Neural cell (in vitro differentiated cells): ENCODE data around the gene IL4I1. TPM values are rescaled to one million over a fixed set of nuclear protein-coding genes. Genes with fewer than 3 reads are reported as not detected.

Source experiments
- H2AFZ ChIP-seq: fragments of 200-600, 300-800 bp; sonication (generic), shearing (Covaris generic); 2 replicates; pipeline ENCODE4 v1.6.0; 2014; ENCODE audit warnings: low read depth, mild to moderate bottlenecking, antibody characterized with exemption, low read length, moderate library complexity
- H3F3A ChIP-seq: fragments of 200-600 bp; shearing (Covaris generic); 2 replicates; pipeline ENCODE4 v1.6.1; 2016; ENCODE audit warnings: mild to moderate bottlenecking, moderate library complexity, mixed read lengths, antibody characterized with exemption, low read length; ENCODE audit not compliant: insufficient read depth, poor library complexity, severe bottlenecking
- H3K27ac ChIP-seq: fragments of 200-600, 300-800 bp; sonication (generic), shearing (Covaris generic); 2 replicates; pipeline ENCODE4 v1.5.1; 2014; ENCODE audit warnings: mild to moderate bottlenecking, low read length, moderate library complexity
- H3K27me3 ChIP-seq: fragments of 300-800, 200-600 bp; sonication (generic), shearing (Covaris generic); 2 replicates; pipeline ENCODE4 v1.6.0; 2014; ENCODE audit warnings: mild to moderate bottlenecking, low read depth, low read length, moderate library complexity; ENCODE audit not compliant: insufficient read depth
- H3K36me3 ChIP-seq: fragments of 300-800, 200-600 bp; sonication (generic), shearing (Covaris generic); 2 replicates; pipeline ENCODE4 v1.5.1; 2014; ENCODE audit warnings: mild to moderate bottlenecking, antibody characterized with exemption, low read length, moderate library complexity; ENCODE audit not compliant: insufficient read depth
- H3K4me2 ChIP-seq: fragments of 300-800, 200-600 bp; sonication (generic), shearing (Covaris generic); 2 replicates; pipeline ENCODE4 v1.6.0; 2014; ENCODE audit warnings: mild to moderate bottlenecking, low read length
- H3K4me3 ChIP-seq: fragments of 300-800, 200-600 bp; sonication (generic), shearing (Covaris generic); 2 replicates; pipeline ENCODE4 v1.5.1; 2014; ENCODE audit warnings: mild to moderate bottlenecking, low read length, moderate library complexity
- H3K79me2 ChIP-seq: fragments of 200-600 bp; shearing (Covaris generic); replicated peaks from 2 replicates; pipeline ENCODE4 v1.6.0; 2014; ENCODE audit warnings: mild to moderate bottlenecking, low read length, moderate library complexity; ENCODE audit not compliant: insufficient read depth
- H3K9ac ChIP-seq: fragments of 300-800, 200-600 bp; sonication (generic), shearing (Covaris generic); 2 replicates; pipeline ENCODE4 v1.6.1; 2016; ENCODE audit warnings: mild to moderate bottlenecking, low read length, mixed read lengths
- H3K9me2 ChIP-seq: fragments of 200-600 bp; shearing (Covaris generic); 2 replicates; pipeline ENCODE4 v1.6.1; 2016; ENCODE audit warnings: mild to moderate bottlenecking, low read length, mixed read lengths; ENCODE audit not compliant: insufficient read depth
- H3K9me3 ChIP-seq: fragments of 200-600, 300-800 bp; sonication (generic), shearing (Covaris generic); 2 replicates; pipeline ENCODE4 v1.6.1; 2016; ENCODE audit warnings: mild to moderate bottlenecking, mixed run types, low read length, moderate library complexity, mixed read lengths
- H4K20me1 ChIP-seq: fragments of 200-600 bp; shearing (Covaris generic); 2 replicates; pipeline ENCODE4 v1.6.1; 2016; ENCODE audit warnings: mild to moderate bottlenecking, mixed run types; ENCODE audit not compliant: insufficient read depth
- EP300 ChIP-seq: fragments of 450-650 bp; conservative IDR thresholded peaks from 2 replicates; pipeline ENCODE4 v1.6.1; 2014; ENCODE audit warnings: antibody characterized with exemption, mild to moderate bottlenecking, moderate library complexity; ENCODE audit not compliant: poor library complexity, severe bottlenecking
- EZH2 ChIP-seq: fragments of 200-600, 300-800 bp; shearing (Covaris generic), sonication (generic); IDR thresholded peaks from 2 replicates; pipeline ENCODE4 v1.6.1; 2014; ENCODE audit warnings: antibody characterized with exemption, low read length, borderline replicate concordance, mild to moderate bottlenecking; ENCODE audit not compliant: insufficient read depth, poor library complexity, severe bottlenecking
- MXI1 ChIP-seq: fragments of 450-650 bp; conservative IDR thresholded peaks from 2 replicates; pipeline ENCODE4 v1.6.1; 2014; ENCODE audit warnings: antibody characterized with exemption, mild to moderate bottlenecking; ENCODE audit not compliant: poor library complexity, severe bottlenecking
- RAD21 ChIP-seq: fragments of 450-650 bp; conservative IDR thresholded peaks from 2 replicates; pipeline ENCODE4 v1.6.1; 2014; ENCODE audit warnings: antibody characterized with exemption, mild to moderate bottlenecking, moderate library complexity
- REST ChIP-seq: IDR thresholded peaks from 2 replicates; pipeline ENCODE4 v1.6.1; 2012; ENCODE audit warnings: borderline replicate concordance
- SMC3 ChIP-seq: fragments of 450-650 bp; conservative IDR thresholded peaks from 2 replicates; pipeline ENCODE4 v1.6.1; 2014; ENCODE audit warnings: antibody characterized with exemption, mild to moderate bottlenecking, moderate library complexity; ENCODE audit not compliant: poor library complexity
- TAF1 ChIP-seq: IDR thresholded peaks from 2 replicates; pipeline ENCODE4 v1.6.1; 2012; ENCODE audit warnings: low read depth
- polyA plus RNA-seq: library from polyadenylated mRNA; depleted of rRNA; stranded (reverse); fragments of >200 nt; gene quantifications from 2 replicates; pipeline ENCODE4 v1.2.3, GENCODE V29; 2014
- TF ChIP-seq, protein P1 (sequence below): fragments of 450-650 bp; IDR thresholded peaks from 2 replicates; pipeline ENCODE4 v1.5.1; 2014; ENCODE audit warnings: antibody characterized with exemption, mild to moderate bottlenecking, moderate library complexity; ENCODE audit not compliant: poor library complexity, severe bottlenecking

Gene IL4I1
- polyA plus RNA-seq, 1 donor from 2014 or later: not detected

- Histone ChIP-seq H3K36me3 (no peaks in the 10 kb centered on the region), H3K4me3 (no peak overlapping the region), H3K9me2 (no peaks in the 10 kb centered on the region), H3K27ac (no peak overlapping the region), H2AFZ (no peak overlapping the region), H3K27me3 (no peaks in the 10 kb centered on the region), H3K9ac (no peak overlapping the region), H3F3A (no peaks in the 10 kb centered on the region), H3K9me3 (no peaks in the 10 kb centered on the region), H4K20me1 (no peaks in the 10 kb centered on the region), H3K79me2 (peaks cover 63% of the 10 kb centered on the region), H3K4me2 (no peak overlapping the region)
- TF ChIP-seq RAD21 (no peak), MXI1 (no peak), REST (no peak), SMC3 (no peak)
- TF ChIP-seq, protein P1, sequence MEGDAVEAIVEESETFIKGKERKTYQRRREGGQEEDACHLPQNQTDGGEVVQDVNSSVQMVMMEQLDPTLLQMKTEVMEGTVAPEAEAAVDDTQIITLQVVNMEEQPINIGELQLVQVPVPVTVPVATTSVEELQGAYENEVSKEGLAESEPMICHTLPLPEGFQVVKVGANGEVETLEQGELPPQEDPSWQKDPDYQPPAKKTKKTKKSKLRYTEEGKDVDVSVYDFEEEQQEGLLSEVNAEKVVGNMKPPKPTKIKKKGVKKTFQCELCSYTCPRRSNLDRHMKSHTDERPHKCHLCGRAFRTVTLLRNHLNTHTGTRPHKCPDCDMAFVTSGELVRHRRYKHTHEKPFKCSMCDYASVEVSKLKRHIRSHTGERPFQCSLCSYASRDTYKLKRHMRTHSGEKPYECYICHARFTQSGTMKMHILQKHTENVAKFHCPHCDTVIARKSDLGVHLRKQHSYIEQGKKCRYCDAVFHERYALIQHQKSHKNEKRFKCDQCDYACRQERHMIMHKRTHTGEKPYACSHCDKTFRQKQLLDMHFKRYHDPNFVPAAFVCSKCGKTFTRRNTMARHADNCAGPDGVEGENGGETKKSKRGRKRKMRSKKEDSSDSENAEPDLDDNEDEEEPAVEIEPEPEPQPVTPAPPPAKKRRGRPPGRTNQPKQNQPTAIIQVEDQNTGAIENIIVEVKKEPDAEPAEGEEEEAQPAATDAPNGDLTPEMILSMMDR: no peak
These were observed 25.4 kb upstream of the IL4I1 start for GRCh38 chr19:49921871-49922795.

- TF ChIP-seq SMC3: no peak
- H3K9ac ChIP-seq: no peak overlapping the region
- no peaks in the 10 kb centered on the region for H4K20me1 ChIP-seq
- peaks cover 53% of the 10 kb centered on the region for H3K79me2 ChIP-seq
- H3K9me3 ChIP-seq: no peaks in the 10 kb centered on the region
- no peaks in the 10 kb centered on the region for H3K9me2 ChIP-seq
- no peak overlapping the region for H3K4me3 ChIP-seq
- no peak overlapping the region for H3K4me2 ChIP-seq
- H3K36me3 ChIP-seq: no peaks in the 10 kb centered on the region
- H3K27me3 ChIP-seq: no peaks in the 10 kb centered on the region
- no peak overlapping the region for H2AFZ ChIP-seq
- H3F3A ChIP-seq: no peaks in the 10 kb centered on the region
- H3K27ac ChIP-seq: no peak overlapping the region
These were observed 24.1 kb upstream of the IL4I1 start for GRCh38 chr19:49920624-49921363.

- Histone ChIP-seq H4K20me1 (no peaks in the 10 kb centered on the region), H3K4me2 (no peak overlapping the region), H3K9me2 (no peaks in the 10 kb centered on the region), H3K79me2 (peaks cover 27% of the 10 kb centered on the region), H3K27me3 (no peaks in the 10 kb centered on the region), H2AFZ (no peak overlapping the region), H3K36me3 (no peaks in the 10 kb centered on the region), H3K9me3 (no peaks in the 10 kb centered on the region), H3K27ac (no peak overlapping the region), H3K4me3 (no peak overlapping the region), H3F3A (no peaks in the 10 kb centered on the region), H3K9ac (no peak overlapping the region)
- TF ChIP-seq REST (no peak), RAD21 (no peak), EZH2 (no peak), TAF1 (no peak), EP300 (no peak)
- TF ChIP-seq, protein P1: no peak
These were observed 21.4 kb upstream of the IL4I1 start for GRCh38 chr19:49918089-49918488.
